IMR-90 (cell line): Measurements from ENCODE around the gene PCSK6. TPM values are rescaled to one million over a fixed set of nuclear protein-coding genes. Genes with fewer than 3 reads are reported as not detected.

Experiments used
- ATAC-seq: fragments of 200-7000 bp; cut with Tn5 transposase; 2 replicates; pipeline ENCODE4 v1.9.1; 2020; ENCODE audit warnings: low read depth, mild to moderate bottlenecking, moderate library complexity
- BruUV-seq: library from RNA; stranded (reverse); fragments of 400-500 nt; replicated peaks from 2 replicates; lab custom pipeline; 2021; lab: Mats Ljungman, UMichigan
- CTCF ChIA-PET: fragments of 300-600 bp; formaldehyde crosslinking; extraction: SDS; loops from one replicate; lab custom pipeline; 2021; ENCODE audit warnings: antibody characterized with exemption; lab: Yijun Ruan, JAX
- POLR2A ChIA-PET: fragments of 300-600 bp; sonication (Branson Sonifier 250); formaldehyde crosslinking; loops from one replicate; lab custom pipeline; 2022; ENCODE audit warnings: antibody characterized with exemption; ENCODE audit not compliant: unreplicated experiment; lab: Charles Lee
- DNase-seq: peaks from one replicate; pipeline ENCODE4 v3.0.0; 2013
- H2AFZ ChIP-seq: replicated peaks from 2 replicates; pipeline ENCODE3; 2013; ENCODE audit warnings: low read length, mild to moderate bottlenecking; ENCODE audit not compliant: poor library complexity
- H2AK5ac ChIP-seq: 2 replicates; pipeline ENCODE4 v1.6.1; 2013; ENCODE audit warnings: low read depth, low read length, inconsistent platforms
- H2AK9ac ChIP-seq: replicated peaks from 2 replicates; pipeline ENCODE3; 2013; ENCODE audit warnings: mild to moderate bottlenecking, low read depth, low read length, moderate library complexity; ENCODE audit not compliant: poor library complexity
- H2BK120ac ChIP-seq: 2 replicates; pipeline ENCODE4 v1.6.1; 2013; ENCODE audit warnings: low read depth, low read length, inconsistent platforms
- H2BK15ac ChIP-seq: 3 replicates; pipeline ENCODE4 v1.6.1; 2013; ENCODE audit warnings: low read depth, low read length, inconsistent platforms
- H2BK20ac ChIP-seq: 2 replicates; pipeline ENCODE4 v1.6.1; 2013; ENCODE audit warnings: low read depth, mild to moderate bottlenecking, inconsistent platforms, low read length, moderate library complexity
- H2BK5ac ChIP-seq: 2 replicates; pipeline ENCODE4 v1.6.1; 2013; ENCODE audit warnings: mild to moderate bottlenecking, low read depth, low read length, inconsistent platforms; ENCODE audit not compliant: poor library complexity, severe bottlenecking
- H3K14ac ChIP-seq: replicated peaks from 2 replicates; pipeline ENCODE4 v1.6.1; 2013; ENCODE audit warnings: low read depth, low read length, inconsistent platforms
- H3K18ac ChIP-seq: 2 replicates; pipeline ENCODE4 v1.6.1; 2013; ENCODE audit warnings: low read depth, low read length, control low read depth
- H3K23ac ChIP-seq: 2 replicates; pipeline ENCODE4 v1.6.1; 2013; ENCODE audit warnings: low read depth, low read length, inconsistent platforms
- H3K27ac ChIP-seq: 2 replicates; pipeline ENCODE4 v1.5.1; 2013; ENCODE audit warnings: mild to moderate bottlenecking, control low read depth, low read length; ENCODE audit not compliant: insufficient read depth
- H3K27me3 ChIP-seq: 2 replicates; pipeline ENCODE4 v1.6.1; 2013; ENCODE audit warnings: low read length; ENCODE audit not compliant: control insufficient read depth, insufficient read depth
- H3K36me3 ChIP-seq: 2 replicates; pipeline ENCODE4 v1.6.1; 2013; ENCODE audit warnings: low read length, mixed read lengths; ENCODE audit not compliant: control insufficient read depth, insufficient read depth
- H3K4ac ChIP-seq: 2 replicates; pipeline ENCODE4 v1.6.1; 2013; ENCODE audit warnings: low read depth, low read length, inconsistent platforms
- H3K4me1 ChIP-seq: 2 replicates; pipeline ENCODE4 v1.6.1; 2013; ENCODE audit warnings: low read length, mixed read lengths; ENCODE audit not compliant: control insufficient read depth, insufficient read depth
- H3K4me2 ChIP-seq: 2 replicates; pipeline ENCODE4 v1.6.1; 2013; ENCODE audit warnings: low read depth, mild to moderate bottlenecking, control low read depth, low read length, moderate library complexity
- H3K4me3 ChIP-seq: 2 replicates; pipeline ENCODE4 v1.5.1; 2013; ENCODE audit warnings: low read depth, mild to moderate bottlenecking, control low read depth, low read length, moderate library complexity; ENCODE audit not compliant: insufficient read depth
- H3K56ac ChIP-seq: 2 replicates; pipeline ENCODE4 v1.6.1; 2013; ENCODE audit warnings: low read length, inconsistent platforms; ENCODE audit not compliant: insufficient read depth; ENCODE audit errors: extremely low read depth
- H3K79me1 ChIP-seq, 2 experiments: 2 replicates each; pipeline ENCODE4 v1.6.1; 2013; ENCODE audit warnings: low read length in 2 of 2, inconsistent platforms in 1 of 2, low read depth in 1 of 2
- H3K9ac ChIP-seq: 2 replicates; pipeline ENCODE4 v1.6.1; 2013; ENCODE audit warnings: low read depth, low read length, control low read depth
- H3K9me1 ChIP-seq: 2 replicates; pipeline ENCODE4 v1.6.1; 2013; ENCODE audit warnings: low read length, inconsistent platforms; ENCODE audit not compliant: insufficient read depth
- H3K9me3 ChIP-seq: 2 replicates; pipeline ENCODE4 v1.6.1; 2013; ENCODE audit warnings: low read length; ENCODE audit not compliant: control insufficient read depth, insufficient read depth
- H4K20me1 ChIP-seq: 2 replicates; pipeline ENCODE4 v1.6.1; 2013; ENCODE audit warnings: low read length, inconsistent platforms; ENCODE audit not compliant: insufficient read depth
- H4K5ac ChIP-seq: 2 replicates; pipeline ENCODE4 v1.6.1; 2013; ENCODE audit warnings: mild to moderate bottlenecking, low read depth, low read length, control low read depth
- H4K8ac ChIP-seq, 2 experiments: 2 replicates each; pipeline ENCODE4 v1.6.1; 2013; ENCODE audit warnings: low read depth in 2 of 2, low read length in 2 of 2, control low read depth in 1 of 2, inconsistent platforms in 1 of 2
- H4K91ac ChIP-seq: 2 replicates; pipeline ENCODE4 v1.6.1; 2013; ENCODE audit warnings: low read depth, low read length, inconsistent platforms; ENCODE audit not compliant: insufficient read depth
- BHLHE40 ChIP-seq: fragments of 150-350 bp; IDR thresholded peaks from 2 replicates; pipeline ENCODE4 v1.6.1; 2016; ENCODE audit warnings: mild to moderate bottlenecking, low read depth, low read length
- CEBPB ChIP-seq: IDR thresholded peaks from 2 replicates; pipeline ENCODE4 v1.6.1; 2012; ENCODE audit warnings: low read depth, low read length, improper control_type of control experiment
- CHD1 ChIP-seq: IDR thresholded peaks from 2 replicates; pipeline ENCODE4 v1.6.1; 2012; ENCODE audit warnings: low read depth, low read length, improper control_type of control experiment
- ELK1 ChIP-seq: fragments of 150-350 bp; IDR thresholded peaks from 2 replicates; pipeline ENCODE4 v1.6.1; 2016; ENCODE audit warnings: low read depth, mild to moderate bottlenecking, low read length, moderate library complexity, borderline replicate concordance
- FOS ChIP-seq: fragments of 150-350 bp; IDR thresholded peaks from 2 replicates; pipeline ENCODE4 v1.6.1; 2016; ENCODE audit warnings: low read depth, low read length
- MAFK ChIP-seq: IDR thresholded peaks from 2 replicates; pipeline ENCODE4 v1.6.1; 2012; ENCODE audit warnings: low read depth, low read length, improper control_type of control experiment
- MAZ ChIP-seq: IDR thresholded peaks from 2 replicates; pipeline ENCODE4 v1.6.1; 2012; ENCODE audit warnings: low read depth, mild to moderate bottlenecking, low read length, improper control_type of control experiment, moderate library complexity, borderline replicate concordance
- MXI1 ChIP-seq: IDR thresholded peaks from 2 replicates; pipeline ENCODE4 v1.6.1; 2012; ENCODE audit warnings: low read depth, mild to moderate bottlenecking, low read length, moderate library complexity, borderline replicate concordance
- NFE2L2 ChIP-seq: fragments of 150-350 bp; IDR thresholded peaks from 2 replicates; pipeline ENCODE4 v1.6.1; 2016; ENCODE audit warnings: low read depth, mild to moderate bottlenecking, low read length
- POLR2A ChIP-seq: IDR thresholded peaks from 2 replicates; pipeline ENCODE4 v1.6.1; 2012; ENCODE audit warnings: mild to moderate bottlenecking, low read depth, low read length
- RAD21 ChIP-seq: IDR thresholded peaks from 2 replicates; pipeline ENCODE4 v1.6.1; 2012; ENCODE audit warnings: low read length, improper control_type of control experiment
- RCOR1 ChIP-seq: IDR thresholded peaks from 2 replicates; pipeline ENCODE4 v1.6.1; 2012; ENCODE audit warnings: mild to moderate bottlenecking, low read length, improper control_type of control experiment; ENCODE audit not compliant: insufficient replicate concordance
- SMC3 ChIP-seq: fragments of 150-350 bp; IDR thresholded peaks from 2 replicates; pipeline ENCODE4 v1.6.1; 2016; ENCODE audit warnings: low read depth, mild to moderate bottlenecking, antibody characterized with exemption, low read length, moderate library complexity
- USF2 ChIP-seq: fragments of 150-350 bp; IDR thresholded peaks from 2 replicates; pipeline ENCODE4 v1.6.1; 2017; ENCODE audit warnings: mild to moderate bottlenecking, antibody characterized with exemption, low read length, low read depth
- WGBS, 2 experiments: methylation state at CpG; one replicate each; pipeline versions ENCODE4 v1.1.5 to v1.1.7; 2013; ENCODE audit warnings: missing lambda C conversion rate in 2 of 2; ENCODE audit not compliant: insufficient read length in 1 of 2; ENCODE audit errors: extremely low coverage in 2 of 2; 5-methylcytosine and 5-hydroxymethylcytosine counted together
- dilution Hi-C: fragments of 300-500 bp; cut with HindIII; formaldehyde crosslinking; loops from one replicate; pipeline ENCODE4 v1.14.3; 2018; ENCODE audit warnings: low sequenced_read_pairs; ENCODE audit not compliant: unreplicated experiment
- in situ Hi-C: fragments of 300-500 bp; cut with MboI; formaldehyde crosslinking; loops from 3 replicates; pipeline ENCODE4 v1.14.3; 2019; ENCODE audit warnings: low sequenced_read_pairs, inconsistent platforms, mixed read lengths
- intact Hi-C: fragments of 100-400 bp; cut with micrococcal nuclease; formaldehyde crosslinking; loops from 2 replicates; pipeline ENCODE4 v1.10.0; 2022
- polyA plus RNA-seq, 3 experiments: library from polyadenylated mRNA; depleted of rRNA; stranded (reverse); fragments of >200 nt; gene quantifications; 2 replicates each; pipeline ENCODE4 v1.2.3, GENCODE V29; 2012; ENCODE audit warnings: low replicate concordance in 1 of 3
- total RNA-seq: library from RNA; depleted of rRNA; stranded (reverse); fragments of >200 nt; gene quantifications from 2 replicates; pipeline ENCODE4 v1.2.3, GENCODE V29; 2012
- TF ChIP-seq, protein P1 (sequence below): conservative IDR thresholded peaks from 2 replicates; pipeline ENCODE4 v1.5.1; 2012; ENCODE audit warnings: mild to moderate bottlenecking, low read depth, low read length, improper control_type of control experiment

The PCSK6 gene
- total and polyA plus RNA-seq, 2 of the 4 experiments (the other 2 are of a cell fraction) = not detected

GRCh38 chr15:101504866-101505609 is 15.5 kb upstream of the PCSK6 start:
- H4K5ac ChIP-seq = no peak overlapping the region
- no peak overlapping the region for H3K56ac ChIP-seq
- ChIA-PET POLR2A (interaction anchor here (0.6 kb wide), 1 partner anchor 23 kb away, joined by 3 read pairs; no protein-coding TSS in a partner anchor), CTCF (no interaction called here)
- no peaks in the 10 kb centered on the region for H3K9me1 ChIP-seq
- H3K14ac ChIP-seq = no peak overlapping the region
- H2AFZ ChIP-seq = no peak overlapping the region
- 66% methylated on average over 6 of the region's 17 CpGs; no CpG with 5 or more reads in 1 of the 2 experiments for WGBS, 2 experiments
- no peak overlapping the region for H2AK5ac ChIP-seq
- no peak overlapping the region for H4K8ac ChIP-seq
- H3K79me1 ChIP-seq = no peaks in the 10 kb centered on the region
- ATAC-seq (peak; percentile 59; the same call in 1 of the 2 replicates), DNase-seq (no peak)
- no peak overlapping the region for H3K4me2 ChIP-seq
- intact Hi-C loops (no loop called here), in situ Hi-C loops (no loop called here), dilution Hi-C loops (no loop called here)
- peaks cover 2% of the 10 kb centered on the region; the same call in 1 of the 2 replicates for H3K4me1 ChIP-seq
- H3K4me3 ChIP-seq = no peak overlapping the region
- peaks cover 21% of the 10 kb centered on the region for H3K27me3 ChIP-seq
- no peak overlapping the region for H4K91ac ChIP-seq
- H2BK5ac ChIP-seq = no peak overlapping the region
- no peaks in the 10 kb centered on the region for H4K20me1 ChIP-seq
- H2BK20ac ChIP-seq = no peak overlapping the region
- no peak overlapping the region for H2BK15ac ChIP-seq
- H3K36me3 ChIP-seq = no peaks in the 10 kb centered on the region
- H3K23ac ChIP-seq = no peak overlapping the region
- no peak overlapping the region for H3K4ac ChIP-seq
- H2AK9ac ChIP-seq = no peak overlapping the region
- H3K27ac ChIP-seq = no peak overlapping the region
- H2BK120ac ChIP-seq = no peak overlapping the region
- no TSS peak for BruUV-seq
- no peak overlapping the region for H3K9ac ChIP-seq
- H3K18ac ChIP-seq = no peak overlapping the region
- no peaks in the 10 kb centered on the region for H3K9me3 ChIP-seq
- TF ChIP-seq POLR2A = no peak
- no peak for TF ChIP-seq RCOR1
- no peak for TF ChIP-seq FOS
- TF ChIP-seq CEBPB = no peak
- no peak for TF ChIP-seq RAD21
- no peak for TF ChIP-seq ELK1
- no peak for TF ChIP-seq USF2
- TF ChIP-seq MAZ = no peak
- TF ChIP-seq MAFK = no peak
- TF ChIP-seq CHD1 = no peak
- TF ChIP-seq MXI1 = no peak
- TF ChIP-seq BHLHE40 = no peak
- TF ChIP-seq NFE2L2 = no peak
- TF ChIP-seq, protein P1, sequence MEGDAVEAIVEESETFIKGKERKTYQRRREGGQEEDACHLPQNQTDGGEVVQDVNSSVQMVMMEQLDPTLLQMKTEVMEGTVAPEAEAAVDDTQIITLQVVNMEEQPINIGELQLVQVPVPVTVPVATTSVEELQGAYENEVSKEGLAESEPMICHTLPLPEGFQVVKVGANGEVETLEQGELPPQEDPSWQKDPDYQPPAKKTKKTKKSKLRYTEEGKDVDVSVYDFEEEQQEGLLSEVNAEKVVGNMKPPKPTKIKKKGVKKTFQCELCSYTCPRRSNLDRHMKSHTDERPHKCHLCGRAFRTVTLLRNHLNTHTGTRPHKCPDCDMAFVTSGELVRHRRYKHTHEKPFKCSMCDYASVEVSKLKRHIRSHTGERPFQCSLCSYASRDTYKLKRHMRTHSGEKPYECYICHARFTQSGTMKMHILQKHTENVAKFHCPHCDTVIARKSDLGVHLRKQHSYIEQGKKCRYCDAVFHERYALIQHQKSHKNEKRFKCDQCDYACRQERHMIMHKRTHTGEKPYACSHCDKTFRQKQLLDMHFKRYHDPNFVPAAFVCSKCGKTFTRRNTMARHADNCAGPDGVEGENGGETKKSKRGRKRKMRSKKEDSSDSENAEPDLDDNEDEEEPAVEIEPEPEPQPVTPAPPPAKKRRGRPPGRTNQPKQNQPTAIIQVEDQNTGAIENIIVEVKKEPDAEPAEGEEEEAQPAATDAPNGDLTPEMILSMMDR = no peak
- no peak for TF ChIP-seq SMC3
